ENCODE measurements around the gene ASB8. TPM values are rescaled to one million over a fixed set of nuclear protein-coding genes. Genes with fewer than 3 reads are reported as not detected.

ASB8 gene
- total and polyA plus RNA-seq, 9 of the 15 experiments (the other 6 are each of a cell fraction or from before 2014, with no cell fraction given), result 13.3 to 29.0 (median 19.6) TPM

DNA sequence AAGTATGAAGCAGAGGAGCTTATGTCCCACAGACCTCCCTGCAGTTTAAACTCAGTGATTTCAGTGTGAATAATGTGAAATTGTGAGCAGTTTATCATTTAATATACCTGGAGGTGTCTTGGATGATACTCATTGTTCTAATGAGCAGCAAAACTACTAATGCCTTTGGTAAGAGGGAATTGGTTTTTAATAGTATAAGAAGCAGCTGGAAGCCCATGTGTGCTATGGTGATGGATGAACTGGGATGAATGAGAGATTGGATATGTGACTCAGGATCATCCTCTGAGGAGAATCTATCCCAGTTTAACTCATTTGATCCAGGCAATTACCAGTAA, 19.1 kb upstream of the ASB8 start:
- H3K4me1 ChIP-seq (replicated peaks in 1 of 2; ENCODE audit: control insufficient read depth in 2 of 2, insufficient read depth in 2 of 2, low read length in 2 of 2), result peaks cover 0 to 23% of the 10 kb centered on the region in 2 experiments; a peak in 4 of 5 replicates
- in situ Hi-C loops (cut with MboI), result loop anchor here (5.0 kb wide), 1 partner anchor 464 kb away; no protein-coding TSS in a partner anchor
- TF ChIP-seq CHD1 (IDR thresholded peaks at IDR 0.05; ENCODE audit: low read length), result no peak
- TF ChIP-seq ZNF584 (CRISPR knock-in tag; IDR thresholded peaks at IDR 0.05; ENCODE audit: low read depth), result 0 out of 2 replicates have a peak, but pooled peaks have one; percentile 18
- peak; percentile 78; the same call in 1 of the 2 replicates for TF ChIP-seq POLR2H (tag; IDR thresholded peaks at IDR 0.05; ENCODE audit: low read depth)
- TF ChIP-seq SMARCA4 (IDR thresholded peaks at IDR 0.05), result no peak; the same call in 1 of the 2 replicates
- TF ChIP-seq FOXP1 (CRISPR knock-in tag; IDR thresholded peaks at IDR 0.05), result no peak
- TF ChIP-seq, protein P1, sequence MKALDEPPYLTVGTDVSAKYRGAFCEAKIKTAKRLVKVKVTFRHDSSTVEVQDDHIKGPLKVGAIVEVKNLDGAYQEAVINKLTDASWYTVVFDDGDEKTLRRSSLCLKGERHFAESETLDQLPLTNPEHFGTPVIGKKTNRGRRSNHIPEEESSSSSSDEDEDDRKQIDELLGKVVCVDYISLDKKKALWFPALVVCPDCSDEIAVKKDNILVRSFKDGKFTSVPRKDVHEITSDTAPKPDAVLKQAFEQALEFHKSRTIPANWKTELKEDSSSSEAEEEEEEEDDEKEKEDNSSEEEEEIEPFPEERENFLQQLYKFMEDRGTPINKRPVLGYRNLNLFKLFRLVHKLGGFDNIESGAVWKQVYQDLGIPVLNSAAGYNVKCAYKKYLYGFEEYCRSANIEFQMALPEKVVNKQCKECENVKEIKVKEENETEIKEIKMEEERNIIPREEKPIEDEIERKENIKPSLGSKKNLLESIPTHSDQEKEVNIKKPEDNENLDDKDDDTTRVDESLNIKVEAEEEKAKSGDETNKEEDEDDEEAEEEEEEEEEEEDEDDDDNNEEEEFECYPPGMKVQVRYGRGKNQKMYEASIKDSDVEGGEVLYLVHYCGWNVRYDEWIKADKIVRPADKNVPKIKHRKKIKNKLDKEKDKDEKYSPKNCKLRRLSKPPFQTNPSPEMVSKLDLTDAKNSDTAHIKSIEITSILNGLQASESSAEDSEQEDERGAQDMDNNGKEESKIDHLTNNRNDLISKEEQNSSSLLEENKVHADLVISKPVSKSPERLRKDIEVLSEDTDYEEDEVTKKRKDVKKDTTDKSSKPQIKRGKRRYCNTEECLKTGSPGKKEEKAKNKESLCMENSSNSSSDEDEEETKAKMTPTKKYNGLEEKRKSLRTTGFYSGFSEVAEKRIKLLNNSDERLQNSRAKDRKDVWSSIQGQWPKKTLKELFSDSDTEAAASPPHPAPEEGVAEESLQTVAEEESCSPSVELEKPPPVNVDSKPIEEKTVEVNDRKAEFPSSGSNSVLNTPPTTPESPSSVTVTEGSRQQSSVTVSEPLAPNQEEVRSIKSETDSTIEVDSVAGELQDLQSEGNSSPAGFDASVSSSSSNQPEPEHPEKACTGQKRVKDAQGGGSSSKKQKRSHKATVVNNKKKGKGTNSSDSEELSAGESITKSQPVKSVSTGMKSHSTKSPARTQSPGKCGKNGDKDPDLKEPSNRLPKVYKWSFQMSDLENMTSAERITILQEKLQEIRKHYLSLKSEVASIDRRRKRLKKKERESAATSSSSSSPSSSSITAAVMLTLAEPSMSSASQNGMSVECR (CRISPR knock-in tag; IDR thresholded peaks at IDR 0.05), result no peak
- no peak for TF ChIP-seq POLR2B (IDR thresholded peaks at IDR 0.05; ENCODE audit: low read depth, partially characterized antibody)
- TF ChIP-seq, protein P2, sequence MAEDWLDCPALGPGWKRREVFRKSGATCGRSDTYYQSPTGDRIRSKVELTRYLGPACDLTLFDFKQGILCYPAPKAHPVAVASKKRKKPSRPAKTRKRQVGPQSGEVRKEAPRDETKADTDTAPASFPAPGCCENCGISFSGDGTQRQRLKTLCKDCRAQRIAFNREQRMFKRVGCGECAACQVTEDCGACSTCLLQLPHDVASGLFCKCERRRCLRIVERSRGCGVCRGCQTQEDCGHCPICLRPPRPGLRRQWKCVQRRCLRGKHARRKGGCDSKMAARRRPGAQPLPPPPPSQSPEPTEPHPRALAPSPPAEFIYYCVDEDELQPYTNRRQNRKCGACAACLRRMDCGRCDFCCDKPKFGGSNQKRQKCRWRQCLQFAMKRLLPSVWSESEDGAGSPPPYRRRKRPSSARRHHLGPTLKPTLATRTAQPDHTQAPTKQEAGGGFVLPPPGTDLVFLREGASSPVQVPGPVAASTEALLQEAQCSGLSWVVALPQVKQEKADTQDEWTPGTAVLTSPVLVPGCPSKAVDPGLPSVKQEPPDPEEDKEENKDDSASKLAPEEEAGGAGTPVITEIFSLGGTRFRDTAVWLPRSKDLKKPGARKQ (CRISPR knock-in tag; IDR thresholded peaks at IDR 0.05), result no peak
- TF ChIP-seq ZKSCAN8 (CRISPR knock-in tag; IDR thresholded peaks at IDR 0.05), result no peak
- 0 out of 4 replicates have a peak, but pooled peaks of 1 of the 2 experiments have one; percentile 1 for TF ChIP-seq RAD21 (CRISPR knock-in tag; conservative IDR thresholded peaks at IDR 0.05 in 1 of 2, IDR thresholded peaks at IDR 0.05 in 1 of 2)
- TF ChIP-seq ZNF174 (CRISPR knock-in tag; IDR thresholded peaks at IDR 0.05), result no peak
- TF ChIP-seq KLF1 (tag; IDR thresholded peaks at IDR 0.05), result no peak
- TF ChIP-seq EZH2 (IDR thresholded peaks at IDR 0.05; ENCODE audit: borderline replicate concordance, low read depth, low read length), result no peak
- TF ChIP-seq CBFA2T2 (conservative IDR thresholded peaks at IDR 0.05), result no peak
- no peak for TF ChIP-seq CEBPG (CRISPR knock-in tag; IDR thresholded peaks at IDR 0.05)
- 0 out of 4 replicates have a peak, but pooled peaks of 1 of the 2 experiments have one; percentile 2 for TF ChIP-seq CEBPG (tag; conservative IDR thresholded peaks at IDR 0.05 in 1 of 2, IDR thresholded peaks at IDR 0.05 in 1 of 2)
- no peak for TF ChIP-seq NR2F6 (CRISPR knock-in tag; IDR thresholded peaks at IDR 0.05)
- 0 out of 2 replicates have a peak, but pooled peaks have one; percentile 6 for TF ChIP-seq SMARCC2 (IDR thresholded peaks at IDR 0.05; ENCODE audit: low read depth)

More for the DNA sequence above, 19.1 kb upstream of the ASB8 start:
- H4K20me1 ChIP-seq (replicated peaks; ENCODE audit: control insufficient read depth, insufficient read depth, low read length), result no peaks in the 10 kb centered on the region
- H3K27me3 ChIP-seq (ENCODE audit: control insufficient read depth in 2 of 2, insufficient read depth in 2 of 2, low read length in 2 of 2), result no peaks in the 10 kb centered on the region
- H3K9me1 ChIP-seq (ENCODE audit: control insufficient read depth, insufficient read depth, low read length), result no peaks in the 10 kb centered on the region
- intact Hi-C loops (cut with micrococcal nuclease), result no loop called here
- H3K27ac ChIP-seq (ENCODE audit: extremely low read depth, low read depth, low read length), result 0 out of 3 replicates have a peak overlapping the region, but pooled peaks have one; percentile 11
- FAIRE-seq, result peak; percentile 56
- BruUV-seq (replicated peaks), result no TSS peak
- ChIA-PET CTCF (ENCODE audit: low intra/inter-chr PET ratio) (no interaction called here), POLR2A (interaction anchor here (0.6 to 1.5 kb wide), 7 partner anchors 10 to 403 kb away, joined by 3 to 6 read pairs (median 3); partner anchors contain the start of genes ASB8 and SLC48A1)
- peak overlapping the region in 1 of 2 experiments; percentile 43; a peak in 2 of 4 replicates for H3K9ac ChIP-seq (ENCODE audit: insufficient read depth in 1 of 2, low read depth in 2 of 2, low read length in 2 of 2)
- H3K79me2 ChIP-seq (ENCODE audit: control insufficient read depth, insufficient read depth, low read length), result no peaks in the 10 kb centered on the region
- peak overlapping the region; percentile 67 for H3K4me2 ChIP-seq (ENCODE audit: insufficient read depth, low read length)
- peak overlapping the region; percentile 88 for H2AFZ ChIP-seq (ENCODE audit: low read depth, low read length)
- peak; percentile 23 for ATAC-seq
- H3K4me3 ChIP-seq, result no peak overlapping the region
- H3K9me3 ChIP-seq (replicated peaks; ENCODE audit: control insufficient read depth, insufficient read depth, low read depth, low read length), result no peaks in the 10 kb centered on the region
- no peaks in the 10 kb centered on the region for H3K36me3 ChIP-seq (ENCODE audit: control insufficient read depth, insufficient read depth, low read length)
- DNase-seq (ENCODE audit: extremely low read depth in 1 of 4, low spot score in 3 of 4), result no peak
